Sigmoid colon (tissue), 7 donors: ENCODE measurements around the gene FAM53A. TPM values are rescaled to one million over a fixed set of nuclear protein-coding genes. Genes with fewer than 3 reads are reported as not detected.

Source experiments
- DNase-seq: peaks from one replicate; pipeline ENCODE4 v3.0.0-alpha.2; 2019
- H3K27ac ChIP-seq, 4 donors: fragments of 200-600 bp; sonication (generic); one replicate each; pipeline ENCODE4 v1.5.1; 2016 to 2019; ENCODE audit warnings: mild to moderate bottlenecking in 1 of 4
- H3K27me3 ChIP-seq, 3 donors: fragments of 200-600 bp; sonication (generic); one replicate each; pipeline ENCODE4 v1.5.1; 2019; ENCODE audit warnings: mild to moderate bottlenecking in 1 of 3
- H3K36me3 ChIP-seq, 4 donors: fragments of 200-600 bp; sonication (generic); one replicate each; pipeline ENCODE4 v1.5.1; 2016 to 2019
- H3K4me1 ChIP-seq, 4 donors: fragments of 200-600 bp; sonication (generic); one replicate each; pipeline ENCODE4 v1.5.1; 2017 to 2019
- H3K4me3 ChIP-seq, 4 donors: fragments of 200-600 bp; sonication (generic); one replicate each; pipeline ENCODE4 v1.5.1; 2017 to 2019; ENCODE audit warnings: mild to moderate bottlenecking in 2 of 4, moderate library complexity in 1 of 4
- H3K9me3 ChIP-seq, 4 donors: fragments of 200-600 bp in 3 of 4; sonication (generic) in 3 of 4; one replicate each; pipeline versions ENCODE4 v1.5.1 to v1.6.1; 2013 to 2019
- EP300 ChIP-seq, 4 donors: sonication (generic); formaldehyde crosslinking; IDR thresholded peaks; one replicate each; pipeline ENCODE4 v1.6.1; 2017; ENCODE audit warnings: antibody characterized with exemption in 4 of 4
- POLR2A ChIP-seq, 2 donors: fragments of 450-650 bp; IDR thresholded peaks; one replicate each; pipeline ENCODE4 v1.6.1; 2016; ENCODE audit warnings: antibody characterized with exemption in 2 of 2, mild to moderate bottlenecking in 2 of 2, moderate library complexity in 2 of 2
- POLR2AphosphoS5 ChIP-seq, 4 donors: sonication (generic); formaldehyde crosslinking; IDR thresholded peaks; one replicate each; pipeline ENCODE4 v1.6.1; 2017; ENCODE audit warnings: antibody characterized with exemption in 4 of 4
- WGBS, 2 donors: extraction: QIAGEN DNeasy Blood & Tissue Kit; methylation state at CpG; one replicate each; pipeline ENCODE4 v1.1.7; 2013; 5-methylcytosine and 5-hydroxymethylcytosine counted together
- intact Hi-C: fragments of 100-400 bp; cut with DNase I; formaldehyde crosslinking; loops from one replicate; pipeline ENCODE4 v1.15.1; 2023
- polyA plus RNA-seq, 3 donors: library from polyadenylated mRNA; stranded (reverse); fragments of 200-250 nt; gene quantifications; one replicate each; pipeline ENCODE4 v1.2.3, GENCODE V29; 2013
- total RNA-seq, 4 donors: library from RNA; depleted of rRNA; stranded (reverse); fragments of >200 nt; gene quantifications; one replicate each; pipeline ENCODE4 v1.1.0, GENCODE V29; 2016
- TF ChIP-seq, protein P1 (sequence below), 4 experiments: fragments of 450-650 bp in 3 of 4; fragments of 200-600 bp in 1 of 4; IDR thresholded peaks; one replicate each; pipeline ENCODE4 v1.5.1; 2016 to 2019; ENCODE audit warnings: antibody characterized with exemption in 4 of 4, mild to moderate bottlenecking in 3 of 4, moderate library complexity in 2 of 4
- donor health status: healthy with polysubstance abuse.
- donor health status: Bipolar disorder and iron deficiency.
- donor health status: healthy.

The FAM53A gene
- total and polyA plus RNA-seq, 7 donors = 0.23 to 4.1 (median 1.4) TPM

DNA sequence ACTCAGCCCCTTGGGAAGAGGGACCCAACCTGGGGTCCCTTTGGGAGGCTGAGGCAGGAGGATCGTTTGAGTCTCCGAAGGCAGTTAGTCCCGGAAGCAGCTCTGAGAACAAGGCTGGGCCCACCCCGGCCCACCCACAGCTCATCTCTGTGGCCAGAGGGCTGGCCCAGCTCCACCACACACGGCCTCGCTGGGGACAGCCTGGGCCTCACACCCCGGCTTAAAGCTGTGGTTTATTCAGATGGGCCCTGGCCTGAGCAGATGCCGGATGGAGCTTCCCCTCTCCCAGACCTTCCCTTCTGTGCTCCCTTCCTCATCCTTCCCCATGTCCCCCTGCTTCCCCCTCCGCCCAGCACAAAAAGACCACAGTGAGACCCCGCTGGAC lies 54.4 kb downstream of the FAM53A start:
- whole genome bisulfite sequencing, 2 donors = 77 to 86% methylated on average over 10 of the region's 10 CpGs
- no peaks in the 10 kb centered on the region for H3K36me3 ChIP-seq
- peaks cover 0 to 5% (median 0%) of the 10 kb centered on the region in 4 donors for H3K4me1 ChIP-seq
- intact Hi-C loops = loop anchor here (2.0 kb wide), 1 partner anchor 273 kb away; no protein-coding TSS in a partner anchor
- TF ChIP-seq, protein P1, sequence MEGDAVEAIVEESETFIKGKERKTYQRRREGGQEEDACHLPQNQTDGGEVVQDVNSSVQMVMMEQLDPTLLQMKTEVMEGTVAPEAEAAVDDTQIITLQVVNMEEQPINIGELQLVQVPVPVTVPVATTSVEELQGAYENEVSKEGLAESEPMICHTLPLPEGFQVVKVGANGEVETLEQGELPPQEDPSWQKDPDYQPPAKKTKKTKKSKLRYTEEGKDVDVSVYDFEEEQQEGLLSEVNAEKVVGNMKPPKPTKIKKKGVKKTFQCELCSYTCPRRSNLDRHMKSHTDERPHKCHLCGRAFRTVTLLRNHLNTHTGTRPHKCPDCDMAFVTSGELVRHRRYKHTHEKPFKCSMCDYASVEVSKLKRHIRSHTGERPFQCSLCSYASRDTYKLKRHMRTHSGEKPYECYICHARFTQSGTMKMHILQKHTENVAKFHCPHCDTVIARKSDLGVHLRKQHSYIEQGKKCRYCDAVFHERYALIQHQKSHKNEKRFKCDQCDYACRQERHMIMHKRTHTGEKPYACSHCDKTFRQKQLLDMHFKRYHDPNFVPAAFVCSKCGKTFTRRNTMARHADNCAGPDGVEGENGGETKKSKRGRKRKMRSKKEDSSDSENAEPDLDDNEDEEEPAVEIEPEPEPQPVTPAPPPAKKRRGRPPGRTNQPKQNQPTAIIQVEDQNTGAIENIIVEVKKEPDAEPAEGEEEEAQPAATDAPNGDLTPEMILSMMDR (IDR thresholded peaks at IDR 0.05) = no peak
- no peak for TF ChIP-seq POLR2A (IDR thresholded peaks at IDR 0.05)
- no peak for TF ChIP-seq EP300 (IDR thresholded peaks at IDR 0.05)
- no peaks in the 10 kb centered on the region for H3K27me3 ChIP-seq
- H3K27ac ChIP-seq = no peak overlapping the region
- H3K9me3 ChIP-seq = no peaks in the 10 kb centered on the region
- DNase-seq = no peak
- H3K4me3 ChIP-seq = no peak overlapping the region

DNA sequence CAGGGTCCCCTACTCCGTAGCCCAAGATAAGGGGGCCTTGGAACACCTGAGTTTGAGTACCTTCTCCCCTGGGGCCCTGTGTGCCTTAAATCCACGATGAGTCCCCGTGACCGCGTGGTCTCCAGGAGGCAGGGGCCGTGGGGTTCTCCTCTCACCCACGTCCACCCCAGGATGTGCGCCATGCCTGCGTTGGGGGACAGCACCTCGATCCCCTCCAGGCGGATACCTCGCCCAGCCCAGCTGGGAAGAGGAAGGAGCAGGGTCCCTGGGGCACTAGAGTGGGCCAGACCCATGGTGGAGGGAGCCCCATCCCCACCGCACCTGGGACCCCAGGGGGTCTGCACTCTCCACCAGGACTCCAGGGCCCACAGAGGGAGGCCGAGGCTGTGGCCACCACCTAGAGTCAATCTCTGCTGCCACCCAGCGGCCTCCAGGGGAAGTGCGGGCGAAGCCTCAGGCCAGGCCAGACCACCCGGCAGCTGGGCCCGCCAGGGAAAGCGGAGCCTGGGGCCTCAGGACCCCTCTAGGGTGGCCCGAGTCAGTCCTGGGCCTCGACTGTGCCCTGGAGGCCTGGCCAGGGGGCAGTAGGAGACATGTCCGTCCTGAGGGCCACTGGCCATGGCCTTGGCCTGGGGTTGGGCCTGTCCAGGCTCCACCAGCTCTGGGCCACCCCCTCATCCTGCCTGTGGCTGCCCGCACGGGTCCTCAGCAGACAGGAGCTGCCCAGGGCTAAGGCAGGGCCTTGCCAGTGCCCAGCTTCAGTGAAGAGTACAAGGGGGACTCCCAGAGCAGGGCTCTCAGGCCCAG lies 55.0 kb downstream of the FAM53A start:
- peak; percentile 79 for DNase-seq
- WGBS, 2 donors = 34 to 46% methylated on average over 25 of the region's 25 CpGs
- Histone ChIP-seq H3K9me3 (no peaks in the 10 kb centered on the region), H3K4me3 (no peak overlapping the region), H3K27ac (no peak overlapping the region), H3K4me1 (peaks cover 0 to 5% (median 0%) of the 10 kb centered on the region in 4 donors), H3K27me3 (no peaks in the 10 kb centered on the region), H3K36me3 (no peaks in the 10 kb centered on the region)
- intact Hi-C loops = no loop called here
- TF ChIP-seq POLR2A (IDR thresholded peaks at IDR 0.05) (no peak), EP300 (IDR thresholded peaks at IDR 0.05) (no peak), POLR2AphosphoS5 (IDR thresholded peaks at IDR 0.05) (no peak)
- TF ChIP-seq, protein P1 (IDR thresholded peaks at IDR 0.05) = peak; percentile 64 to 95 (median 84)

DNA sequence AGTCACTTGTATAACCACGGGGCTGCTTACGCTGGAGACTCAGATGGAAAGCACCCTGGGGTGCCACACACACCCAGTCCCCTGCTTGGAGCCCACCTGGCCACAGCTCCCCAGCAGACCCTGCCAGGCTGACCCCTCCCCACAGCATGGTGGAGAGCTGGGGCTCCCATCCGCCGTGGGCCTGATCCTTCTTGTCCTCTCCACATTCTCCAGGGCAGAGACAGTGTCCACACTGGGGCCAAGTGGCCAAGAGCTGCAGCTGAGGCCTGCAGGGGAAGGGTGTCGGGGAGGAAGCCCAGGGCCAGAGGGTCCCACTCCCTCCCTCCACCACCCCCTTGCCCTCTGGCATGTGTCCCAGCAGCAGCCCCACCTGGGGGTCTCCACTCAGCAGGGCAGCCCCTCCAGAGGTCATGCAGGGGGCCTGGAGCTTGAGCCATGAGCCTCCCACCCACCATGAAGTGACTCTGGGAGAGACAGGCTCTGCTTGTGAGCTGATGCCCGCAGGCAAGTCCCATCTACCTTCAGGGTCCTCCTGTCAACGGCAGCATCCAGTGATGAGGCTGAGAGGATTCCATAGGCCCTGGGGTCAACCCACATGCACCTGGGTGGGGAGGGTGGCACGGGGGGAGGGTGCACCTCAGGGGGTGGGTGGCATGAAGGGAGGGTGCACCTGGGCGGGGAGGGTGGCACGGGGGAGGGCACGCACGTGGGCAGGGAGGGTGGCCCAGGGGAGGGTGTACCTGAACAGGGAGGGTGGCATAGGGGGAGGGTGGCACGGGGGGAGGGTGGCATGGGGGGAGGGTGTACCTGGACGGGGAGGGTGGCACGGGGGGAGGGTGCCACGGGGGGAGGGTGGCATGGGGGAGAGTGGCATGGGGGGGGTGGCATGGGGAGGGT lies 56.4 kb downstream of the FAM53A start:
- 64 to 88% methylated on average over 16 of the region's 16 CpGs for WGBS, 2 donors
- Histone ChIP-seq H3K36me3 (no peaks in the 10 kb centered on the region), H3K4me1 (peaks cover 0 to 5% (median 0%) of the 10 kb centered on the region in 4 donors), H3K4me3 (no peak overlapping the region), H3K27me3 (no peaks in the 10 kb centered on the region), H3K9me3 (no peaks in the 10 kb centered on the region), H3K27ac (no peak overlapping the region)
- no peak for DNase-seq
- TF ChIP-seq EP300 (IDR thresholded peaks at IDR 0.05) = no peak
- TF ChIP-seq, protein P1 (IDR thresholded peaks at IDR 0.05) = no peak
- TF ChIP-seq POLR2AphosphoS5 (IDR thresholded peaks at IDR 0.05) = no peak
- no peak for TF ChIP-seq POLR2A (IDR thresholded peaks at IDR 0.05)
- intact Hi-C loops = no loop called here

DNA sequence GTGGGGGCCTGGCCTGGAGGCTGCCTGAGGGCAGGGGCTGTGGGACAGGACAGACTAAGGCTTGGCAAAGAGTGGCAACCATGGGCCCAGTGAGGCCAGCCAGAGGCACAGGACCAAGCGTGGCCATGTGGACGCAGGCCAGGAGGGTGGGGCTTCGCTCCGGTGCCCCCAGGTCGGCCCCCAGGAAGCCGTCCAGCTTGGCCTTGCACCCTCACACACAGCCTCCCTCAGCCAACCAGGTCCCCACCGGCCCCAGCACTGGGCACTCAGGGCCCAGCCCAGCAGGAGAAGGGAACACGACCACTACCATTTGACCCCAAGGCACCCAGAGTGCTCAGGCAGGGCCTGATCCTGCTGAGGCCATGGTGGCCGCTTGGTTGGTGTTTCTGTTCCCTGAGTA lies 57.2 kb downstream of the FAM53A start:
- H3K36me3 ChIP-seq = no peaks in the 10 kb centered on the region
- DNase-seq = no peak
- 84 to 95% methylated on average over 9 of the region's 9 CpGs for WGBS, 2 donors
- TF ChIP-seq, protein P1 (IDR thresholded peaks at IDR 0.05) = no peak
- no peak for TF ChIP-seq EP300 (IDR thresholded peaks at IDR 0.05)
- no peak overlapping the region for H3K27ac ChIP-seq
- H3K9me3 ChIP-seq = no peaks in the 10 kb centered on the region
- peaks cover 0 to 5% (median 0%) of the 10 kb centered on the region in 4 donors for H3K4me1 ChIP-seq
- H3K27me3 ChIP-seq = no peaks in the 10 kb centered on the region
- H3K4me3 ChIP-seq = no peak overlapping the region
- intact Hi-C loops = no loop called here
